ENCODE measurements around the gene ATOSA.

Gene ATOSA, protein sequence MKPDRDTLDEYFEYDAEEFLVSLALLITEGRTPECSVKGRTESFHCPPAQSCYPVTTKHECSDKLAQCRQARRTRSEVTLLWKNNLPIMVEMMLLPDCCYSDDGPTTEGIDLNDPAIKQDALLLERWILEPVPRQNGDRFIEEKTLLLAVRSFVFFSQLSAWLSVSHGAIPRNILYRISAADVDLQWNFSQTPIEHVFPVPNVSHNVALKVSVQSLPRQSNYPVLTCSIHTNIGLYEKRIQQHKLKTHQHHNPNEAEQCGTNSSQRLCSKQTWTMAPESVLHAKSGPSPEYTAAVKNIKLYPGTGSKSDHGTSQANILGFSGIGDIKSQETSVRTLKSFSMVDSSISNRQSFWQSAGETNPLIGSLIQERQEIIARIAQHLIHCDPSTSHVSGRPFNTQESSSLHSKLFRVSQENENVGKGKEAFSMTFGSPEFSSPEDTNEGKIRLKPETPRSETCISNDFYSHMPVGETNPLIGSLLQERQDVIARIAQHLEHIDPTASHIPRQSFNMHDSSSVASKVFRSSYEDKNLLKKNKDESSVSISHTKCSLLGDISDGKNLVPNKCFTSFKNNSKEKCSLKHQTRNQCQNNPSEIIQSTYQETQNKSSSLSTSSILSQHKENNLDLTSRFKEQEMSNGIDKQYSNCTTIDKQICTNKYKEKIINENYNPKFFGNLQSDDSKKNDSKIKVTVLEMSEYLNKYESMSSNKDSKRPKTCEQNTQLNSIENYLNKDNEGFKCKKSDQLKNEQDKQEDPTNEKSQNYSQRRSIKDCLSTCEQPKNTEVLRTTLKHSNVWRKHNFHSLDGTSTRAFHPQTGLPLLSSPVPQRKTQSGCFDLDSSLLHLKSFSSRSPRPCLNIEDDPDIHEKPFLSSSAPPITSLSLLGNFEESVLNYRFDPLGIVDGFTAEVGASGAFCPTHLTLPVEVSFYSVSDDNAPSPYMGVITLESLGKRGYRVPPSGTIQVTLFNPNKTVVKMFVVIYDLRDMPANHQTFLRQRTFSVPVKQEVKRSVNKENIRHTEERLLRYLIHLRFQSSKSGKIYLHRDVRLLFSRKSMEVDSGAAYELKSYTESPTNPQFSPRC

DNA sequence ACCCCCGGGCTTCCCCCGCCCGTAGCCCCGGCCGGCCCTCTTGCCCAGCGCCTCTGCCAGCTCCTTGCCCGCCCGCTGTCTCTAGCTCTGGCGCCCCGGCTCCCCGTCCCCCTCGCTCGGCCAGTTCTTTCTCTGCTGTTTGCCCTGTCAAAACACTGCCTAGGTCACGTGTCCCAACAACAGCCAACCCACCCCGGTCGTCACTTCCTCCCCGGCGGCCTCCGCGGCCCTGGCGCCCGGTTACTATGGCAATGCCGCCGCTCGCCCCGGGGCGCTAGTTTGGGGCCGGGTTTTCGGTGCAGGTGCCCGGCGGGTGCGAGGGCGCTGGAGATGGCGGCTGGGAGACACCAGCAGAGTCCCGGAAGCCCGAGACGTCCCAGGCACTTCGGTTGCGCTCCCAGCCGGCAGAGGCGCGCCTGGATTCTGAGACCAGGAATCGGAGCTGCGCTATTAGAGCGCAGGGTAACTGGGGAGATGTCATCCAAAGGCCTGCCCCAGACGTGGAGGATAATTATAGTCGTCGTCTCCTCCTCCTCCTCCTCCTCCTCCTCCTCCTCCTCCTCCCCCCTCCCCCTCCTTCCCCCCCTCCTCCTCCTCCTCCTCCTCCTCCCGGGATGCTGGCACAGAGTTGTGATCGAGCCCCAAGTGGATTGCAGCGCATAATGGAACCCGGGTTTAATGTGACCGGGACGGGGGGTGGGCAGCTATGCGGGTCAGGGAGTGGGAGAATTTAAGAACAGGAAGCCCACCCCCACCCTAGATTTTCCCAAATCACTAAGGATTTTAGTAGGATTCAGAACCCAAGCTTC lies at the start of gene ATOSA:
ATOSA (minus strand) TSS at position 157 of the 809 bp plus-strand sequence. CDS start 1,367 bp downstream, outside the sequence.
- Histone ChIP-seq H3K27ac (ENCODE audit: low read depth in 2 of 2, low read length in 2 of 2) (peak within 1 kb of the TSS; percentile 97 to 99), H3K4me1 (ENCODE audit: control insufficient read depth in 2 of 2, insufficient read depth in 2 of 2, low read length in 2 of 2) (peaks cover 13 to 23% of the 10 kb centered on the region in 2 donors), H3K27me3 (ENCODE audit: control insufficient read depth in 2 of 2, insufficient read depth in 2 of 2, low read length in 2 of 2) (no peaks in the 10 kb centered on the region)

DNA sequence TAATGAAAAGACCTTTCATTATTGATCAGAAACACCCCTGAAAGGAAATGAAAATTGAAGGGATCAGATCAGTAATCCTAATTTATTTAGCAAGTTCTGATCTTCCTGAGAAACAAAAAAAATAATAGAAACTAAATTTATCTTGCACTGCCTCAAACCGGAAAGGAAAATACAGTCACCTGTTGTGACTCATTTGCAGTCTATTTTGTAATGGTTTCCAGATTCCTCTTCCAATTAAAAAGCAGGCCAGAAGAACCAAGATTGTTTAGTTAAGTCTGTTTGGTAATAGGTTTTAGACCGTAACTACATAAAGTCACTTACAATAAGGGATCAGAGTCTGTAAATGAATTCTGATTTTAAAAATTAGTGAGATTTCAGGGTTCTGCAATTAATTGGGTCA lies 49.7 kb upstream of the ATOSA start:
- Histone ChIP-seq H3K9ac (ENCODE audit: low read depth in 1 of 2, low read length in 2 of 2) (no peak overlapping the region), H3K4me1 (ENCODE audit: control insufficient read depth in 2 of 2, insufficient read depth in 2 of 2, low read length in 2 of 2) (peaks cover 0 to 2% of the 10 kb centered on the region in 2 donors), H3K9me3 (ENCODE audit: control insufficient read depth in 2 of 2, low read length in 2 of 2) (no peaks in the 10 kb centered on the region), H3K36me3 (ENCODE audit: control insufficient read depth in 2 of 2, insufficient read depth in 2 of 2, low read length in 2 of 2) (no peaks in the 10 kb centered on the region), H3K4me3 (ENCODE audit: low read length in 2 of 2) (no peak overlapping the region), H3K27ac (ENCODE audit: low read depth in 2 of 2, low read length in 2 of 2) (no peak overlapping the region), H3K27me3 (ENCODE audit: control insufficient read depth in 2 of 2, insufficient read depth in 2 of 2, low read length in 2 of 2) (no peaks in the 10 kb centered on the region)

More for the DNA sequence above, at the start of gene ATOSA:
- peak within 1 kb of the TSS; percentile 81 to 84 for H3K4me3 ChIP-seq (ENCODE audit: low read length in 2 of 2)
- no peaks in the 10 kb centered on the region for H3K9me3 ChIP-seq (ENCODE audit: control insufficient read depth in 2 of 2, low read length in 2 of 2)
- peaks cover 0 to 4% of the 10 kb centered on the region in 2 donors for H3K36me3 ChIP-seq (ENCODE audit: control insufficient read depth in 2 of 2, insufficient read depth in 2 of 2, low read length in 2 of 2)
- H3K9ac ChIP-seq (ENCODE audit: low read depth in 1 of 2, low read length in 2 of 2) = peak within 1 kb of the TSS; percentile 83 to 90

DNA sequence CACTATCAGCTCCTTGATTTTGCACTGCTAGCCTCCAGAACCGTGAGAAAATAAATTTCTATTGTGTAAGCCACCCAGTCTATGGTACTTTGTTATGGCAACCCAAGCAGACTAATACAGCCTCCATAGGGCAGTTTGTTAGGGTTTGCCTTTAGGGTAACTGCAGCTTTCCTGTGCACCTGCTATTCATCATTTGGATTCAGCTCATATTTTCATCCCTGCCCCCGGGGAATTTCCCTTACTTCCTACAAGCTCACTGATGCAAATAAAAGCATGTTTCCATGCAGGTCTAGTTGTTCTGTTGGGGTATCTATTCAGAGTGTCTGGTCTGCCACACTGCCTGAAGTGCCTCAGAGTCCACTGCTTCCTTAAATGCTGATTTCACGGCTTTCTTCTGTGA lies 48.6 kb upstream of the ATOSA start:
- no peak overlapping the region for H3K27ac ChIP-seq (ENCODE audit: low read depth in 2 of 2, low read length in 2 of 2)
- H3K27me3 ChIP-seq (ENCODE audit: control insufficient read depth in 2 of 2, insufficient read depth in 2 of 2, low read length in 2 of 2) = no peaks in the 10 kb centered on the region
- no peaks in the 10 kb centered on the region for H3K4me1 ChIP-seq (ENCODE audit: control insufficient read depth in 2 of 2, insufficient read depth in 2 of 2, low read length in 2 of 2)

DNA sequence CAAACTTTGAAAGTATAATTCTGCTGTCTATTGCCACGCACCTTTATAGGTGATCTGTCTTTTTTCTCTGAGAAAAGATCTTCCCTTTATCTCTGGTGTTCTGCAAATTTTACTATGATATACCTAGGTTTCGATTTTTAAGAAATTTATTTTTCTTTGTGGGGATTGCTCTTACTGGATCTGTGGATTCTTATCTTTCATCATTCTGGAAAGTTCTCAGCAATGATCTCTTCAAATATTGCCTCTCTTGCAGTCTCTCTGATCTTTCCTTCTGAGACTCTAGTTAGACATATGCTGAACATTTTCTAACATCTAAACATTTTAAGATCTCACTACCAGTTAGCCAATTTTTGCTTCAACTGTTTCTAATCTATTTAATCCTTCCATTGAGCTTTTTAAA lies 47.0 kb upstream of the ATOSA start:
- H3K4me3 ChIP-seq (ENCODE audit: low read length in 2 of 2) = no peak overlapping the region
- H3K9me3 ChIP-seq (ENCODE audit: control insufficient read depth in 2 of 2, low read length in 2 of 2) = no peaks in the 10 kb centered on the region
- H3K9ac ChIP-seq (ENCODE audit: low read depth in 1 of 2, low read length in 2 of 2) = no peak overlapping the region
- H3K27me3 ChIP-seq (ENCODE audit: control insufficient read depth in 2 of 2, insufficient read depth in 2 of 2, low read length in 2 of 2) = no peaks in the 10 kb centered on the region
- H3K27ac ChIP-seq (ENCODE audit: low read depth in 2 of 2, low read length in 2 of 2) = no peak overlapping the region
- H3K36me3 ChIP-seq (ENCODE audit: control insufficient read depth in 2 of 2, insufficient read depth in 2 of 2, low read length in 2 of 2) = no peaks in the 10 kb centered on the region
- H3K4me1 ChIP-seq (ENCODE audit: control insufficient read depth in 2 of 2, insufficient read depth in 2 of 2, low read length in 2 of 2) = no peaks in the 10 kb centered on the region

More for the DNA sequence above, 48.6 kb upstream of the ATOSA start:
- no peak overlapping the region for H3K9ac ChIP-seq (ENCODE audit: low read depth in 1 of 2, low read length in 2 of 2)
- no peaks in the 10 kb centered on the region for H3K9me3 ChIP-seq (ENCODE audit: control insufficient read depth in 2 of 2, low read length in 2 of 2)
- no peak overlapping the region for H3K4me3 ChIP-seq (ENCODE audit: low read length in 2 of 2)
- H3K36me3 ChIP-seq (ENCODE audit: control insufficient read depth in 2 of 2, insufficient read depth in 2 of 2, low read length in 2 of 2) = no peaks in the 10 kb centered on the region

DNA sequence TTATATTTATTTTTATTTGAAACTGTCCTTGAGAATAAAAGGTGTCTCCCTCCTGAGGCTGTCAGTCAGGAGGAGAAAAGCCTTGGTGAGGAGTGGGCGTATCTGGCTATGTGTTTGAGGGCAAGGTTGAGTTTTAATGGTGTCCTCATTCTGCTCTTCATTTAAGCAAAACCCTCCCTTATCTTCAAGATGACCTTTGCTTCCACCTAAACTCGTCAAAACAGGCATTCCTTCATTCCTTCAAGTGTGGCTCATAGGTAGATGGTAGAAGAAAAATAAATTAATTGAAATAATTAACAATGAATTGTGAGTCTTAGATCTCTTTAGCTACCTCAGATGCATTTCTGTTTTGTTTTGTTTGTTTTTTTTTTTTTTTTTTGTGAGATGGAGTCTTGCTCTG lies 39.4 kb upstream of the ATOSA start:
- Histone ChIP-seq H3K36me3 (ENCODE audit: control insufficient read depth in 2 of 2, insufficient read depth in 2 of 2, low read length in 2 of 2) (no peaks in the 10 kb centered on the region), H3K9me3 (ENCODE audit: control insufficient read depth in 2 of 2, low read length in 2 of 2) (no peaks in the 10 kb centered on the region), H3K27ac (ENCODE audit: low read depth in 2 of 2, low read length in 2 of 2) (no peak overlapping the region), H3K4me1 (ENCODE audit: control insufficient read depth in 2 of 2, insufficient read depth in 2 of 2, low read length in 2 of 2) (no peaks in the 10 kb centered on the region), H3K9ac (ENCODE audit: low read depth in 1 of 2, low read length in 2 of 2) (no peak overlapping the region), H3K4me3 (ENCODE audit: low read length in 2 of 2) (no peak overlapping the region), H3K27me3 (ENCODE audit: control insufficient read depth in 2 of 2, insufficient read depth in 2 of 2, low read length in 2 of 2) (no peaks in the 10 kb centered on the region)

DNA sequence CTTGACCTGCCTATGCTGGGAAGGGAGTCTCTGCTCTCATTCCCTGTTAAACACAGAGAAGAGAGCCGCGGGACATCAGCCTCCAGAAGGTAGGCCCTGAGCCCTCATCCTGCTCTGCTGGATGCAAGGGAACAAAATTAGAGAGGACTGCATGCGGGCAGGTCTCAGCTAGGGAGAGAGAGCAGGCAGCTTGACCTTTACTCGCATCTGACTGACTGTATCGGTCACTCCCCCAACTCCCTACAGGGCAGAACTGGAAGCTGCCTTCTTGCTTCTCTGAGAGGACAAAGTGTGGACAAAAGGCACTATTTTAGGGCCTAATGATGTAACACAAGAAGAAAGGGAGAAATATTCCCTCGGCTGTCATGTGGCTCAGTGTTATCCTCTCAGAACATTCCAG lies 38.7 kb upstream of the ATOSA start:
- H3K9me3 ChIP-seq (ENCODE audit: control insufficient read depth in 2 of 2, low read length in 2 of 2) = no peaks in the 10 kb centered on the region
- H3K4me3 ChIP-seq (ENCODE audit: low read length in 2 of 2) = no peak overlapping the region
- no peak overlapping the region for H3K9ac ChIP-seq (ENCODE audit: low read depth in 1 of 2, low read length in 2 of 2)
- H3K4me1 ChIP-seq (ENCODE audit: control insufficient read depth in 2 of 2, insufficient read depth in 2 of 2, low read length in 2 of 2) = no peaks in the 10 kb centered on the region
- H3K27me3 ChIP-seq (ENCODE audit: control insufficient read depth in 2 of 2, insufficient read depth in 2 of 2, low read length in 2 of 2) = no peaks in the 10 kb centered on the region
- no peak overlapping the region for H3K27ac ChIP-seq (ENCODE audit: low read depth in 2 of 2, low read length in 2 of 2)
- H3K36me3 ChIP-seq (ENCODE audit: control insufficient read depth in 2 of 2, insufficient read depth in 2 of 2, low read length in 2 of 2) = no peaks in the 10 kb centered on the region

DNA sequence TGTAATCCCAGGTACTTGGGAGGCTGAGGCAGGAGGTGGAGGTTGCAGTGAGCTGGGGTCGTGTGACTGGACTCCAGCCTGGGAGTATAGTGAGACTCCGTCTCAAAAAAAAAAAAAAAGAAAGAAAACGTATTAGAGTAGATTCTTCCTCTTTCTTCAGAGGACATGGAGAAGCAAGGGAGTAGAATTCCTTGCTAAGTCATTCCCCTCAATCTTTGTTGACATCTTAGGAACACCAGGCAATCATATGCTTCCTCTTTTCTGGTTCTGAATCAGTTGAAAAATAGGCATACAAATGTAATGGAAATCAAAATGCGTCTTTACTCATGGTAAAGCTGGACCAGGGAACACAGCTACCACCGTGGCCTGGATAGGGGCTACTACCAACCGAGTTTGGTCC lies 38.3 kb upstream of the ATOSA start:
- Histone ChIP-seq H3K9ac (ENCODE audit: low read depth in 1 of 2, low read length in 2 of 2) (no peak overlapping the region), H3K4me1 (ENCODE audit: control insufficient read depth in 2 of 2, insufficient read depth in 2 of 2, low read length in 2 of 2) (no peaks in the 10 kb centered on the region), H3K27me3 (ENCODE audit: control insufficient read depth in 2 of 2, insufficient read depth in 2 of 2, low read length in 2 of 2) (no peaks in the 10 kb centered on the region), H3K27ac (ENCODE audit: low read depth in 2 of 2, low read length in 2 of 2) (no peak overlapping the region), H3K9me3 (ENCODE audit: control insufficient read depth in 2 of 2, low read length in 2 of 2) (no peaks in the 10 kb centered on the region), H3K4me3 (ENCODE audit: low read length in 2 of 2) (no peak overlapping the region), H3K36me3 (ENCODE audit: control insufficient read depth in 2 of 2, insufficient read depth in 2 of 2, low read length in 2 of 2) (no peaks in the 10 kb centered on the region)

DNA sequence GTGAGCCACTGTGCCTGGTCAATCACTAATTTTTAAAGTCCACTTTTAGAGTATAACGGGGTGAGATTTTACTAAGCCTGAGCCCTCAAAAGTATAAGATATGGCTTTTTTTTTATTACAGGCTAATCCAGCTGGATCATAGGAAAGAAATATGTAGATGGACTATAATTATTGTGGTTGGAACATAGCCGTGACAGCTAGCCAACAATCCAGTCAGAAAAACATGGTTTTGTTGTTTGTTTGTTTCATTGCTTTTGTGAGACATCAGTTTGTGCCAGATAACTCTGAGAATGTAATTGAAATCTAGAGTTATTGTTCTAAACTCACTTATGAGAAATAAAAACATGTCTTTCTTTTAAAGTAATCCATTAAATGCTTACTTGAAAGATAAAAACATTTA lies 37.3 kb upstream of the ATOSA start:
- Histone ChIP-seq H3K4me3 (ENCODE audit: low read length in 2 of 2) (no peak overlapping the region), H3K36me3 (ENCODE audit: control insufficient read depth in 2 of 2, insufficient read depth in 2 of 2, low read length in 2 of 2) (no peaks in the 10 kb centered on the region), H3K9me3 (ENCODE audit: control insufficient read depth in 2 of 2, low read length in 2 of 2) (no peaks in the 10 kb centered on the region), H3K4me1 (ENCODE audit: control insufficient read depth in 2 of 2, insufficient read depth in 2 of 2, low read length in 2 of 2) (no peaks in the 10 kb centered on the region), H3K27me3 (ENCODE audit: control insufficient read depth in 2 of 2, insufficient read depth in 2 of 2, low read length in 2 of 2) (no peaks in the 10 kb centered on the region), H3K9ac (ENCODE audit: low read depth in 1 of 2, low read length in 2 of 2) (no peak overlapping the region), H3K27ac (ENCODE audit: low read depth in 2 of 2, low read length in 2 of 2) (no peak overlapping the region)

DNA sequence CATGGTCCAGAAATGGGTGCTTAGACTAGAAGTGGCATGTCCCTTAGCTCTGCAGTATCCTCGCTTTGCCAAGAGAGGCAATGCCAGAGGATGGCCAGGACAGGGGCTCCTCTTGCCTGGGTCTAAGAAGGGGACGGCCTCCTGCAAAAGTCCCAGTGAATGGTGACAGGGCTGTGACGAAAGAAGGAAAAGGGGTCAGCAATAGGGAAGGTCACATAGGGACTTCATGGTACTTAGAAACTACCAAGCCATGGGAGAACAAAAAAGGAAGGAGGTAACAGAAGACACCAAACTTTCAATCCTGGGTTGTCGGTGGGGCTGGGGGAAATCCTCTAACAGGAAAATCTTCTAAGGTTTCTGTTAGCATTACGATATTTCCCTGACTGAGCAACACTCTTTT lies 36.2 kb upstream of the ATOSA start:
- H3K27ac ChIP-seq (ENCODE audit: low read depth in 2 of 2, low read length in 2 of 2) = no peak overlapping the region
- H3K36me3 ChIP-seq (ENCODE audit: control insufficient read depth in 2 of 2, insufficient read depth in 2 of 2, low read length in 2 of 2) = no peaks in the 10 kb centered on the region
- H3K9me3 ChIP-seq (ENCODE audit: control insufficient read depth in 2 of 2, low read length in 2 of 2) = no peaks in the 10 kb centered on the region
- no peaks in the 10 kb centered on the region for H3K27me3 ChIP-seq (ENCODE audit: control insufficient read depth in 2 of 2, insufficient read depth in 2 of 2, low read length in 2 of 2)
- no peaks in the 10 kb centered on the region for H3K4me1 ChIP-seq (ENCODE audit: control insufficient read depth in 2 of 2, insufficient read depth in 2 of 2, low read length in 2 of 2)
- H3K4me3 ChIP-seq (ENCODE audit: low read length in 2 of 2) = no peak overlapping the region
- no peak overlapping the region for H3K9ac ChIP-seq (ENCODE audit: low read depth in 1 of 2, low read length in 2 of 2)

Data from mucosa of rectum (tissue), 2 donors.